Stimulated activated CD4-positive, alpha-beta T cell treated with anti-CD3 and anti-CD28 coated beads, Interleukin-2, amount 100 ng/mL, for 4 hours (primary cell): ENCODE data around the gene ALPL.

Source experiments
- DNase-seq: peaks from one replicate; pipeline ENCODE4 v3.0.0-alpha.2; 2020; ENCODE audit warnings: low read depth

ALPL gene

DNA sequence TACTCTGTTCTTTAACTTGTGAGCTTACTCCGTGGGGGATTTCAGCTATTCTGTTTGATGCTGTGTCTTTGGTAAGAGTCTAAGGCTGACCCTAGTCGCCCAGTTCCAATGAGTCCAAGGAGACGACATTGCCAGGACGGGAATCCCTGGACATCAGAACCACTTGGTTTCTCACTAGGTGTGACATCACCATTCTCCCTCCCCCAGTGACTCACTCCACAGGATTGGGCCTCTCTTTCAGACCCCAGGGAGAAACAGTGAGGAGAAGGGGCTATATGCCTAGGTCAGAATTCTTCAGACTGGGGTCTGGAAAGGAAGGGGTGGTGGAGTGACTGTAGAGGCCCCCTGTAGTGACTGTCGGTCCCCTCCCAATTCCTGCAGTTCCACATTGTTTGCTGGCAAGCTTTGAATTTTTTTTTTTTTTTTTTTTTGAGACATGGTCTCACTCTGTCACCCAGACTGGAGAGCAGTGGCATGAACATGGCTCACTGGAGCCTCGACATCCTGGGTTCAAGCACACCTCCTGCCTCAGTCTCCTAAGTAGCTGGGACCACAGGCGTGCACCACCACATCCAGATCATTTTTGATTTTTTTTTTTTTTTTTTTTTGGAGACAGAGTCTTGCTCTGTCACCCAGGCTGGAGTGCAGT is 21.3 kb downstream of the ALPL start:
- DNase-seq = no peak

DNA sequence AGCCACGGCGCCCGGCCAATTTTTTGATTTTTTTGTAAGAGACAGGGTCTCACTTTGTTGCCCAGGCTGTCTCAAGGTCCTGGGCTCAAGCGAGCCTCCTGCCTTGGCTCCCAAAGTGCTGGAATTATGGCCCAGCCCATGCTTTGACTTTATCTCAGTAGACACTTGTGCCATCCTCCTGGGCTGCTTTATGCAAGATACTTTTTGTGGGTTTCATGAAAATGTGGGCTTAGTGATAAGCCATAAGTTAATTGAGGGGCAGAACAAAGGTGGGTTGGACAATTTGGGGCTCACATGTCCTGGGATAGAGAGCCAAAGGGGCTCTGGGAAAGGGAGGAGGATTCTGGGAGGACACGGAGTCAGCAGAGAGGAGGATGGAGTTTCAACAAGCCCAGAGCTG is 22.0 kb downstream of the ALPL start:
- DNase-seq = no peak

DNA sequence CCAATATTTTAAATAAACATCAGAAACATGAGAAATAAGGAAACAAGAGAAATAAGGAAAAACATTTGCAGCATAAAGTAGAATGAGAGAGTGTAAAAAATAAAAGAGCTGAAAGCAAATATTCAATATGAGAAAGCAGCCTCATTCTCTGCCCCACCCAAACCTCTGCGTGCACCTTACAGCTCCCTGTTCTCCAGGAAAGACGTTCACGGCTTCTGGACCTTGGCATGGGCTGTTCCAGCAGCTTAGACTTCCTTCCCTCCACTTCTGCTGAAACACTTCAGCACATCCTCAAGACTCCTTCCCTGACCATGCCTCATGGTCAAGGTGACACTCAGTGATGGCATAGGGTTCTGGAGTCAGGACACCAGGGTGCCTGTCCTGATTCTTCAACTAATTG is 23.3 kb downstream of the ALPL start:
- DNase-seq = no peak

DNA sequence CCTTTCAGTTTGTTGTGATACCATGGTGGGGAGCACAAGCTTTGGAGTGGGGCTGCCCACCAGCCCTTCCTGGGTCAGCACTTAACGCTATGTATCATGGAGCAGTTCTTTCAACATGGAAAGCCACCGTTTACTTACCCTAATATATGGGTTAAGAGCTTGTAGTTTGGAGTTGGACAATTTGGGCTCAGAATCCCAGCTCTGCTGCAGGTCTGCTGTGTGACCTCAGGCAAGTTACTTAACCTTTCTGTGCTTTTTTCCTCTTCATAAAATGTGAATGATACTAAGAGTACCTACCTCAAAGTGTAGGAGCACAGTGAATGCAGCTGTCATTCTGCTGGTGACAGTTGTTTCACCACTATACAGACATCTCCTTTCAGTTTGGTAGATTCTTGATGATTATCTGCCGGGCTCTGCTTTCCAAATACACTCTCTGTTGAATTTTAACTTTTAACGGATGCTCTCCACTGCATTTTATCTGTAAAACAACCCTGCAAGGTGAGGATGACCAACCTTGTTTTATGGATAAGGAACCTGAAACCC is 23.8 kb downstream of the ALPL start:
- DNase-seq = no peak

DNA sequence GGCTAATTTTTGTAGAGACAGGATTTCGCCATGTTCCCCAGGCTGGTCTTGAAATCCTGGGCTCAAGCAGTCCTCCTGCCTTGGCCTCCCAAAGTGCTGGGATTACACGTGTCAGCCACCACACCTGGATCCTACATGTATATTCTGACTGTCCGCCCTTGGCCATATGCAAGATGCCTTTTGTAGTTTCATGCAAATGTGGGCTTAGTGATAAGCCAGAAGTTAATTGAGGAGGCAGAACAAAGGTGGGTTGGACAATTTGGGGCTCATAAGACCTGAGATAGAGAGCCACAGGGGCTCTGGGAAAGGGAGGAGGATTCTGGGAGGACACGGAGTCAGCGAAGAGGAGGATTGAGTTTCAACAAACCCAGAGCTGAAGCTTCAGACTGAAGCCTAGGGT is 24.9 kb downstream of the ALPL start:
- DNase-seq = no peak

DNA sequence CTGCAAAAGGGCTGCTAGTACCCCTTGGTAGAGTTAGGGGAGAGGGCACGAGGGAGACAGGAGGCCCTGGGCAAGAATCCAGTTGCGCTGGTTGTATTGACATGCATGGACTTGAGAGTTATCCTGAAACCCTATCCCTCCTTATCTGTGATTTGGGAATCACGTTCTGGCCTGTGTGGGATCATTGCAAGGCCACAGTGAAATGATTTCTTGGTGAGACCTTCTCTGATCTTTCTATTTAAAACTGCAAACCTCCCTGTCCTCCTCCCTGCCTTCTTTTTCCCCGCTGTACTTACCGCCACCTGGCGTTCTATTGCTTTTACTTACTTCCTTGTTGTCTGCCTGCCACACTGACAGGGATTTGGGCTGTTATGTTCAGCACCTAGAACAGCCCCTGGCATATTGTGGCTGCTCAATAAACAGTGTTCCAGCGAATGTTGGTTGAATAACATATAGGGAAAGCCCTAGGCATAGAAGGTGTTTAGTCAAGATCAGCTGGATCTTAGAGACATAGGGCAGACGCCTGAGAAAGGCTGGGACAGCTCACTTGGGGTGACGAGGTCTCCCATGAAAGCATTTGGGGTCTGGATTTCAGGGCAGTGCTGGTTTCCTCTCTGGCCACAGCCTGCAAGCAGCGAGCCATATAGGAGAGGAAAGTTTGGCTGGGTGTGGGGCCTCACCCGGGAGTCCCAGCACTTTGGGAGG is 25.6 kb downstream of the ALPL start:
- no peak for DNase-seq

DNA sequence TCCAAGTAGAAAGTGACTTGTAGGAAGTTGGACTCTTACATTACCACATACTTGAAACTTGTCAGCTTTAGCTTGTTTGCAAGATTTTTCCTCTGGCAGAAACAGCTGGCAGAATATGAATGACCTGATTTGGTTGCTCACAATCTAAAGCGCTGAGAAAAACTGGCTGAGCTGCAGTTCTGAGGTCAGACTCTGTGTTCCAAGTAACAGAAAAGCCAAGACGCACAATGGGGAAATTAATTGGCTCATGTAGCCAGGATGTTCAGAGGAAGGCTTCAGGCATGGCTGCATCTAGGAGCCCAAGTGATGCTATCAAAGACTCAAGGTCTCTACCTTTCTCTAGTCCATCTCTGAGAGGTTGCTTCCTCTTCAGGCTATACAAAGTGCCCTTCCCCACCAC is 27.0 kb downstream of the ALPL start:
- no peak for DNase-seq

DNA sequence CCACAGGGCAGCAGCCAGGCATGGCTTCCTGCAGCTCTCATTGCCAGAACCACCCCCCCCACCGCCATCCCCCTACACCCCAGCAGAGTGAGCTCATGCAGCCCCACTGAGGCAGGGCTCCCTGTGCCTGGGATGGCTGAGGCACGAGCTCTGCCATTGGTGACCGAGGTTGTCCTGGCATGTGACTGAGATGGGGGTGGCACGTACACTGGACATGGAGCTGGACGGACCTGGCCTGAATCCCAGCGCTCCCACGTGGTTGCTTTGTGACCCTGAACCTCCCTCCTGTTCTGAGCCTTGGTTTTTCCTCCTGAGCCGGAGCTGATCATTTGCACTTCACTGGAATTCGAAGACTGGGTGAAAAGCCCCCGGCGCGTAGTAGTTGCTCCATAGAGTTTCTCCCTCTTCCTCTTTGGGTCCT is 28.3 kb downstream of the ALPL start:
- no peak for DNase-seq

DNA sequence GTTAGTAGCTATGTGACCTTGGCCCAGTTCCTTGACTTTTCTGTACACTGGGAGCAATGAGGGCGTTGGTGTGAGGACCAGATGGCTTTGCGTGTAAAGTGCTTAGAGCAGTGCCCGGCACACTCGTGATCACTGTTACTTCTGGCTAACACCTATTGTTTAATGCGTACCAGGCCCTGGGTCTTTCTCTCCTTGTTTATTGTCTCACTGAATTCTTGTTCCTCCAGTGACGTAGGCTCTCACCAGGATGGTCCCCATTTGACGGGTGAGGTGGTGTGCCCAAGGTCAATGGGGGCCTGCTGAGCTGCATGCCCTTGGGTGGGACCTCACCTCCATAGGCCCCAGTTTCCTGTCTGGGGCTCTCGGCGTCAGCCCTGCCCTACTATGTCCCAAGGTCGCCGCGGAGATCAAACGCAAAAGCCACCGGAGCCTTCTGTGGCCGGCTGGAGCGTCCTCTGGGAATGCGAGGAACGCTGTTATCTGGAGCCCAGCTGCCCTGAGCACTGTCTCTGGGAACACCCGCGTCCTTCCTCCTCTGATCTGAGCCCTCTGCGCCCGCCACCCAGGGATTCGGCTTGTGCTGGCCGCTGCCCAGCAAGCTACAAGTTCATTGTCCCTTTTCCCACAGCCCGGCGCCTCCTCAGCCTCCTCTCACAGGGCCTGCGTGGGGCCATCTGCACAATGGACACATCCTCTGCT is 28.9 kb downstream of the ALPL start:
- no peak for DNase-seq

DNA sequence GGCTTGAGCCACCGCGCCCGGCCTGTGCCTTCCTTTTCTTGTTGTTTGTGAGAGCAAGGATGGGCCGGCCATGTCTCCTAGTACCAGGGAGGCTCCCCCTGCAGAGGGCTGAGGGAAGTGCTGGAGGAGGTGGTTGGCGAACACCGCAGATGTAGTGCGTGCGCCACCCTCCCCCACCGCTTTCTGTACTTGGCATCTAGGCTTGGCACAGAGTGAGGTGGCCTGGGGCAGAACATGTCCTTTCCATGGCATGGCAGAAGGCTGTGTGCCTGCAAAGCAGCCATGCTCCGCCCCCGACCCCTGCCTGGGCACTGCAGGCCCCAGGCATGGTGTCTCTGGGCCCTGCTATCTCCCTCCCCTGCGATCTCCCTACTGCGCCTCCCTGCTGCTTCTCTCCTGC is 30.7 kb downstream of the ALPL start:
- no peak for DNase-seq

DNA sequence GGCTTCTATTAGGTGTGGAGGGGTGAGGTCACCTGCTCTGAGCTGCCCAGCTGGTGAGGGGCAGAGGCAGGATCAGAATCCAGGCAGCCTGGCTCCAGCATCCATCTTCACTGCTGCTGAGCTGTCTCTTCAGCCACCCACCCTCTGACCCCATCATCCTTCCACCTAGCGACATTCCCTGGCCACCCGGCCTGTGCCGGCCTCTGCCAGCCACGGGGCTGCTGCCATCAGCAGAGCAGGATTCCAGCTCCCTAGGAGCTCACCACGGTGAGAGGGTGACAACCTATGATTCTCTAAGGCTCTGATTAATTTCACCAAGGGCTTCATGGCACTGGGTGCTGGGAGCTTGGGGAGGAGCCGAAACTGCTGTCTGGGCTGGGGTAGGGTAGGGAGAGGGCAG is 32.1 kb downstream of the ALPL start:
- DNase-seq = no peak

DNA sequence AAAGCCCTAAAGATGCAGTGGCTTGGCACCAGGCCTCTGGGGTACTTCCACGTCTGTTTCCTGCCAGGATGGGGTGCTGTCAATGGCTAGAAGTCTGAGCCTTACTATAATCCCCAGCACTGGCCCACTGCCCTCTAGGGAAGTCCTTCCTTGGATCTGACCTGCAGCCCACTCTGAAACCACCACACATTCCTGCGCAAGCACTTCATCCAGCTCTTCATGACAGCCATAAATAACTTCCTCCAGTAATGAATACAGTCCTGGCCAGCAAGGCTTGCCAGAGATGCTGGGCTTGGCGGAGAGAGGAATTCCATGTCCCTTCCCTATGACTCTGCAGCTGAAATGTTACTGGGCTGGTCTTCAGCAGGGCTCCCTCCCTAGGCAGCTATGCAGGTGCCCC is 32.6 kb downstream of the ALPL start:
- DNase-seq = no peak

DNA sequence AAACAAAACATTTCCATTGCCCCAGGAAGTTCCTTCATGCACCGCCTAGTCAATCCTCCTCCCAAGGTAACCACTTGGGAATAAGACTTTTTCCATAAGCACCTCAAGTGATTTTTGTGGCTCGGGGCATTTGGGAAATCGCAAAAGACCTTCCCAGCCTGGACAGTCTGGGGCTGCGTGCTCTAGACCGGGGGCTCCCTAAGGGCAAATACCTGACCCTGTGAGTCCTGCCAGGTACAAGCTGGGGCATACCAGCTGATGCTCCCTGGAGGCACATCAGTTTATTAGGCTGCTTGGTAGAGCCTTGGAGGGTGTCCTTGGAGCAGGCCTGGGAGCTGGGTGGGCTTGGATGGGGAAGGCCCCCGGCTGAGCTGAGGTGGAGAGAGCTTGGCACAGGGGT is 34.4 kb downstream of the ALPL start:
- DNase-seq = no peak

DNA sequence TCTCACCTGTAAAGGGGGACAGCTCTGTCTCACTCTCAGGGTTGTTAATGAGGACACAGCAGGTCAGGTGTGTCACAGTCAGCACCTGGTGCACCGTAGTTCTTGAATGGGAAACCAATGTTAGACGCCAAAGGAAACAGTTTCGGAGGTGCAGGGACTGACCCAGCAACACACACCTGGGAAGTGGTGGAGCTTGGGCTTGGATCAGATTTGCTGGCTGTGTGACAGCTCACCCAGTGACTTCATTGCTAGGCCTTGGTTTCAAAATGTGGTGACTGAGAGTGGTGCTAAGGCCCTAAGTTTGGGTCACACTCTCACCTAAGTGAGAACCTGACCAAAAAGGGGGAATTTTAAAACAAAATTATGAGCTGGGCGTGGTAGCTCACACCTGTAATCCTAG is 34.9 kb downstream of the ALPL start:
- no peak for DNase-seq

DNA sequence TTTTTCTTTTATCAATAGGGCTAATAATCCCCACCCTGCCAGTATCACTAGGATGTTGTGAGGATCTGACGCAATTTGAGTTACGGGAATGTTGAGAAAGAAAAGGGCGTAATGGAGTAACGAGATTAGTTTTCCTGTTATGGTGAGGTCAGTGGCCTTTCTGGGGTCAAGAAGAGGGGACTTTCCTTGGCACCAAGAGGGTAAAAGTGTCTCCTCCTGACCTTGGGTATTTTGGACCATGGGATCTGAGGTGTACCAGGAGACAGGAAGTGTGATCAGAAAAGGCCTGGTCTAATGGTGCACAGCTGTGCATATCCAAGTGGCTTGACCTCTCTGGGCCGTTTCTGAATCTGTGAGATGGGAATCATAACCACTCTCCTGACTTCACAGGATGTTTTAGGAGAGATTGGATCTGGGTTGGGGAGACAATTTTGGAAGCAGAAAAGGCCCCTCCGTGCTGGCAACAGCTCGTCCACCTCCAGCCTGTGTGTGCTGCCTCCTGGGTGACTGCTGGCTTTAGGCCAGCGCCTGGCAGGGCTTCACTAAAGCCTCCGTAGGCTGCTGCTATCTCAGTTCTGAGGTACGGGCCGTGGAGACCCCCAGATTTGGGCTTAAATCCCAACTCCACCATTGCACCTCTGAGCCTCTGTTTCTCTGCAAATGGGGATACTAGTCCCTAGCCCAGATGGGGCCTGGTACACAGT is 37.1 kb downstream of the ALPL start:
- DNase-seq = no peak

DNA sequence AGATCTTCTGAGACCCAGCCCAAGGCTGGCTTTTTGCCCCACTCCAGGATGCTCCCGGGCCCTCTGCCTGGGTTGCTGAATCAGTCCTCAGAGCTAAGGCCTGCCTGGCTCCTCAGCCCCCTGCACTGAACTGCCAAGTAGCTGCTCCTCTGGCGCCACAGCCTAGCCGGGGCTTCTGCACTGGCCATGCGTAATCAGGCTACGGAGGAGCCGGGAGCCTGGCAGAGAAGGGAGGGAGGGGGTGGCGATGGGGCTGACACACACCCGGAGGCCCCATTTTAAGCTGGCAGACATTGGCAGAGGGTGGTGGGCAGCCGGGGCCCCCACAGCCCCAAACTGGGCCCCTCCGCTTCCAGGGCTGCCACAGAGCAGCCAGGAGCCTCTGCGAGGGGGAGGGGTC is 38.7 kb downstream of the ALPL start:
- no peak for DNase-seq

DNA sequence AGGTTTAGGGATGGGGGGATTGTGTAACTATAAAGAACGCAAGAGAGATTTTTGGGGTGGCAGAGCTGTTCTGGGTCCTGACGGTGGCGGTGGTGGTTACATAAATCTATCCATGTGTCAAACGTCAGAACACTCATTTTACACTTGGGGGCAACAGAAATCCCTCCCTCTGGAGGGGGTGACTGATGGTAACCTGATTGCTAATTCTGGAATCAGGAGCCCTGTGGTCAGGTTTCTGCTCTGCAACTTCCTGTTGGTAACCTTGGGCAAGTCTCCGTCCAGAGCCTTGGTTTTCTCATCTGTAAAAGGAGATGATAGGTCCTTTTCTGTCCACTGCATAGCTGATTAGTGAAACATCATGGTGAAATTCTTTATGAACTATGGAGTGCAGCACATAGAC is 40.9 kb downstream of the ALPL start:
- no peak for DNase-seq

DNA sequence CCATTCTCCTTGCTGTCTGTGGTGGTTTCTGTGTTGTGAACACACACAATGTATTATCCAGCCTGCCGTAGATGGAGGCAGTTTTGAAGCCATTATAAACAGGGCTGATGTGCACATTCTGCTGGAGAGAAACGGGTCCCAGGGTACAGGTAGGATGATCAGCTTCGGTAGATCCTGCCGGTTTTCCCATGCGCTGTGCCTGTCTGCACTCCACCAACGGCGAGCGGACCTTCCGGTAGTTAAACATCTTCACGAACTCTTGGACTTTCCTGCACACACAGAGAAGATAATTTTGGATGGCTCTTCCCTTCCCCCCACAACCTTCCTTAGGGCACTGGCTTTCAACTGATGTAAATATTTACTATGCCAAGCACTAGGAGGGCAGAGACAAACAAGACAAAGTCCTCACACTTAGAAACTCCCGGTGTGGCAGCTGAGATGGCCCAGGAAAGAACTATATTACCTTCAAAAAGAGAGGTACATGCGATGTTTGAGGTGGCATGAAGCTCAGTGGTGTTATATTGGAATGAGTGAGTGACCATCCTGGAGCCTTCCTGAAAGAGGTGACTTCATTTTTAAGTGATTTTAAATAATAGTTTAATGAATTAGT is 41.7 kb downstream of the ALPL start:
- no peak for DNase-seq

DNA sequence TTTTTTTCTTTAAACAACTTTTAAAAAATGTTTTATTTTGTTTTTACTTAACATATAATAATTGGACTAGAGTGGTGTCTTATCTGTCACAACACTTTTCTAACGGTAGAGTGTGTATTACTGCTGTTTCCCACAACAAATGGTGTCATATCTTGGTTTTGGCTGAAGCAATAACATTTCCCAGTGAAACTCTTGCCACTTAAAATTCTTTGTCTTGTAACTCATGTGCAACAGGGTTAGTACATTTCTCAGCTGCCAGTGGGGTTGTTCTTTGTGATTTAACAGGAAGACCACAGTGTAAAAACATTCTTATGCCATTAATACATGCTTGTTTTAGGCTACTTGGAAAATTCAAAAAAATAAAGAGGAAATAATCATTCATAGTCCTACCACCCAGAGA is 43.5 kb downstream of the ALPL start:
- DNase-seq = no peak

DNA sequence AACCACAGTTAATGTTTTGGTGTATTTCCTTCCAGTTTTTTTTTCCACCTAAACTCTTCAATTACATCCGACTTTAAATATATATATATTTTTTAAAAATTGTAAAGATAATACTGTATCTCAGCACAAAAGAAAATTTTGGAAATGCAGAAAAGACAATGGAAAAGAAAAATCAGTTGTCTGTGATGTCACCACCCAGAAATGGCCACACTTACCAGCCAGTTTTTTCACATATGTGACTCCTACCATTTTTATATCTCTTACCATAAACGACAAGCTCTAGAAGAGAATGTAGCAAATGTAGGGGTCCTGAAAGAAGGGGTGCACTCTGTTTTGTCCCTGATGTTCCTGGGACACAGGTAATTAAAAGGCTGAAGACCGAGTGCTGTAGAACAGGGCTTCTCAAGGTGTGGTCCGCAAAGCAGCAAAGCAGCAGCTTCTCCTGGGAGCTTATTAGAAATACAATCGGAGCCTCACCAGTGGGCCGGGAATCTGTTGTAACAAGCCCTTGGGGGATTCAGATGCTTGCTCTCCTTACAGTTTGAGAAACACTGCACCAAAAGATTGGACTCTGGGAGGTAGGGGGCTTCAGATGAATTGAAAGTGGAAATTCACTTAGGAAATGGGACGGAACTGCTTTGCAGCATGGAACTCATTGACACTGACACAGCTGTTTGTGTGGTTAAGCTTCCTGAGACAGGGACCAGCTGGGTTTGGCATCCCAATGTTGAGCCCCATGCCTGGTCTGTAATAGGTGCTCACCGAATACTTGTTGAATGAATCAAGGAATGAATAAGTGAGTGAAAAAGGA is 44.1 kb downstream of the ALPL start:
- DNase-seq = no peak
